Activated CD8-positive, alpha-beta memory T cell treated with anti-CD3 and anti-CD28 coated beads for 1 hour (primary cell): ENCODE results near the gene KHK.
A peak's percentile ranks its signal among the peaks of the same experiment; 100 is the strongest.

ENCODE experiments used
- DNase-seq, 2 donors: peaks; one replicate each; pipeline ENCODE4 v3.0.0-alpha.2; 2020; ENCODE audit warnings: low read depth in 1 of 2; ENCODE audit errors: extremely low read depth in 1 of 2

KHK gene

DNA sequence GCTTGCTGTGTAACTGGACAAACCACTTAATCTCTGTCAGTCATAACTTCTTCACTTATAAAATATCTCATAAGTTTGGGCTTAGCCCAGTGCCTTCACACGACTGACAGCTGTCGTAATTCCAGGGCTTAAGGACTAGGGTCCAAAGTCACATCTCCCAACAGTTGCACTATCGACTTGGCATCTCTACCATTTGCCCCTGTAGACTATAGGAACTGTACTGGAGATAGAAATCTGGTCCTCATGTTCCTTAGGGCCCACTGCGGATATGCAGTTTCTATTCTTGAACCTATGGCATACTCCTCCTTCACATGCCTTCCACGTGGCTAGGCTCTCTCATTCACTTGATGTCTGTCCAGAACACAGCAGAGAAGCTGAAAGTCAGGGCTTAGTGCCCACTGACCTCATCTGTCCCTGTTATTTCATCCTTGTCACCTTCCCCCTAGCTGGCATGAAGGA, 39.7 kb downstream of the KHK start:
- DNase-seq = no peak

DNA sequence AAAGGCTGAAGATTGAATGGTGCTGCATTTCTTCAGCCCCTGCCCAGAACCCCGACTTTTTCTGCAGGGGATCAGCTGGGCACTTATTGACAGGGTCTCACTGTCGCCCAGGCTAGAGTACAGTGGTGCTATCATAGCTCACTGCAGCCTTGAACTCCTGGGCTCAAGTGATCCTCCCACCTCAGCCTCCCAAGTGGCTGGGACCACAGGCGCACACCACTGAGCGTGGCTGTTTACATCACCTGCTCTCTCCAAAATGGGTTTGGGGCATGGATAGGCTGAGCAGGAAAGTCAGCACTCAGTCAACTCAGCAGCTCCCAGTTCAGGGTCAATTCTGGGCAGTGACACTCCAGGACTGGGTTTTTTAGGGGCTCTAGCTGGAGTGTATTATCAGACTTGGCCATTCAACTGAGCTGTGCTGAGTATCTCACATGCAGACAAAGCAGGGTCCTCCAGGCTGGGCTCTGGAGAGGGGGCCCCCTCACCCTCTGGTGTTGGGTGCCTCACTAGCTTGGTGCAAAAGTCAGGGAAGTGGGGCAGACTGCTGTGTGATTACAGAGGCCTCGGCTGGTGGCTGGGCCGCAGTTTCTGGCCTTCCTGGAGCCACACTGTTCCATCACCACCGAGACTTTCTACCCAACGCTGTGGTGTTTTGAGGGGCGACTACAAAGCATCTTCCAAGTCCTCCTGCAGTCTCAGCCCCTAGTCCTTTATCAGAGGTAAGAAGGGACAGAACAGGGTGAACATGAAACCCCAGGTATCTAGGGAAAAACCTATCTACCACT, 41.5 kb downstream of the KHK start:
- no peak for DNase-seq

DNA sequence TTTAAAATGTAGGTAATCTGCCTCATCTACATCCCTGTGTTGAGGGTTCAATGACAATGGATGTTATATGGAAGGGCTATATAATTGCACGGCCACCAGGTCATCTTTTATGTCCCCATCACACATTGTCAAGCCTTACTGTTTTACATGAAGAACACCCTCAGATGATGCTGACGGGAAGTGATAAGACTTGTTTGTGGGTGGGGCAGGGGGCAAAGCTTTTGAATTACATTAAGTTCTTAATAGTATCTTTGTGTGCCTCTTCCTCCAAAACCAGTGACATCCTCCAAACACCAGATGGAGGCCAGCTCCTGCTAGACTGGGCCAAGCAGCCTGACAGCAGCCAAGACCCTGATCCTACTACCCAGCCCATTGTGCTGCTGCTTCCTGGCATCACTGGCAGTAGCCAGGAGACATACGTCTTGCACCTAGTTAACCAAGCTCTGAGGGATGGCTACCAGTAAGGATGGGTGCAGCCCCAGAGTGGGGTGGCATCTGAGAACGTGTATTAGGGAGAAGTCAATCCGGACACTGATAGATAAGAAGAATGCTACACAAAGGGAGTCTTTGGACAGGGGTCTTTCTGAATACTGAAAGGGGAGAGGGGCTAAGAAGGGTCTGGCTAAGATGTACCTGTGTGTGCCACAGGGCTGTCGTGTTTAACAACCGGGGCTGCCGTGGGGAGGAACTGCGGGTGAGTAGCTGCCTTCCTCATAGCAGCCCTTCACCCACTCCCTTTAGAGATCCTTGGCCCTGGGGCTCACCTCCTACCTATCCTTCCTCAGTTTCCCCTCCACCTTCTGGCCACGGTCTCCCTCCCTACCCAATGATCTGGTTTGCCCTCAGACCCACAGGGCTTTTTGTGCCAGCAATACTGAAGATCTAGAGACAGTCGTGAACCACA, 42.3 kb downstream of the KHK start:
- DNase-seq = no peak

DNA sequence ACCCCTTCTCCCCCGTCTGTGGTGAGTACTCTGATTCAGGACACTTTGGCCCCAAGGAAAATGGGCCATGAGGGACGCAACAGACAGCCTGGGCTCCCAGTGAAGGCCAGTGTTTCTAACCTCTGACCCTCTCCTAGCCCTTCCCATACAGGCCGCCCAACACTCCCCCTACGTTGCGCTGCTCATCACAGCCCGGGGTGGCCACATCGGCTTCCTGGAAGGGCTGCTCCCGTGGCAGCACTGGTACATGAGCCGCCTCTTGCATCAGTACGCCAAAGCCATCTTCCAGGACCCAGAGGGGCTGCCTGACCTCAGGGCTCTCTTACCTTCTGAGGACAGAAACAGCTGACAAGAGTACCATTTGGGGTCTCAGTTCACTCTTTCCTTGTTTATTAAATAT, 43.8 kb downstream of the KHK start:
- DNase-seq = no peak

DNA sequence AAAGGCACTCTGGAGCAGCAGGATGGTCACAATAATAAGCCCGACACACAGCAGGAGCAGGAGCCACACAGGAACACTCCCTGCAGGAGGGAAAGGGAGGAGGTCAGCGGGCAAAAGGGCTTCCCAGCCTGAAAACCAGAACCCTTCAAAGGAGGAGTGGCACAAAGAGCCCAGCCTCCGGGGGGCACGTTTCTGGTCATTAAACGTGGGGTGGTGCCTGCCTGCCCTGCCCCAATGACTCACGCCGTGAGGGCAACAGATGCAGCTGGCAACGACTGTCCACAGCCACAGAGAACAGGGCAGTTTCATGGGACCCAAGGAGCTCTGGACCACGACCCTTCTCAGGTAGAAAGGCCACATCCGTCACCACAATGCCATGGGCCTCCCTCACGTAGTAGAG, 44.9 kb downstream of the KHK start:
- no peak for DNase-seq

DNA sequence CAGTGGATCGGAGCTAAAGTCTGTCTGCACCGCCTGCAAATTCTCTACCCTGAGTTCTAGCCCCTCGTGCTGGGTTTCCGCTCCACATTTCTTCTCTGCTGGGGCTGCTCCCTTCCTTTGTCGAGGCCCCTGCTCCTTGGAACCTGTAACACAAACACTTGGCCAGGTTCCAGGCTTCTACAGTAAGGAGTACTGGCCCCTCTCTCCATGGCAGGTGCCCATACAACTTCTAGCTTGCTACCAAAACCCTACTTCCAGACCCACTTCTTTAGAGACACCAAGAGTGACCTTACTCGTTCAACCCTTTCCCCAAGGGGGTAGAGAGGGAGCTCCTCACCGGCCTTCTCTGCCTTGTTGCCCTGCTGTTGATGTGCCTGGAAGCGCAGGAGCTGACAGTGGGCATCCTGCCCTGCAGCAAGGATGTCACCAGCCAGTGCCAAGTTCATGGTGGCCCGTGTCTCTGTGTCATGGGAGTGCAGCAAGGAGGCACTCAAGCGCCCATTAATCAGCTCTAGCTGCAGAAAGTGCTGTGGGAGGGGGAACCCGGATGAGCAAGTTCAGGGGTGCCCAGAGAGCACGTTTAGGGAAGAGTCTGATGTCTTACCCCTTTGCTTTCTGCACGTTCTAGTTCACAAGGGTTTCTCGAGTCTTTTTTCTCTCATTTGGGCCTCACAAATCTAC, 46.8 kb downstream of the KHK start:
- no peak for DNase-seq

DNA sequence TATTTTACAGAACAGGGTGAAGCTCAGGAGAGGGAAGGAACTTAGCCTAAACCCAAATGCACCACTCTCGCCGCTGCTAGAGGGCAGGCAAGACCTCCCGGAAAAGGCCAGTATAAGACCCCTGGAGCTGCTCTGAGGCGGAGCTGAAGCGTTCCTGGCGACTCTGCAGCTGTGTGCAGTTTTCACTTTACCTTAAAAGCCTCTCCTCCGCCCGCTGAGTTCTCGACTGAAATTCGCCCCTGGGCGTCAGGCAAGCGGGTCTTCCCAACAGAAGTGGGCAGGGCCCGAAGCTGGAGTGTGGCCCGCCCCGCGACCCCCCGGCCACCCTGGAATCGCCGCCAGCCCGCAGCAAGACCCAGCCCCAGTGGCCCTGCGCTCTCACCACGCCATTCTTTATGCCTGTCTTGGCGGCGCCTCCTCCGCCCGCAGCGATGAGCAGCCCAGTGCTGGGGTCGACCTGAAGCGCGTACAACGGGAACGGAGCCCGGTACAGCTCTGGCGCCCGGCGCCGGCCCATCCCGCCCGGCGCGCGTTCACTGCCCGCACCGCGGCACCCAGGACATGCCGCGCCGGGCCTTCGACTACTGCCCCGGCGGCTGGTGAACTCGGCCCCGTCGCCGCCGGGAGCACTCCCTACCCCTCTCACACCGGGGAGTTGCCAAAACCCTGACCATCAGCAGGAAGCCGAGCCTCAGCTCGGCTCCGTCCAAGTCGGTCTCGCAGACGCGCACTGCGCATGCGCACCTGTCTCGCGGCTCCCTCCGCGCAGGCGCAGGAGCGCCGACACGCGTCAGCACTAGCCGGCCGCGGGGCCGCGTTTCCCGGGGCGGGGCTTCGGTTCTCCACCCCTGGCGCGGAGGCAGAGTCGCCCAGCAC, 47.6 kb downstream of the KHK start, which contains the start of gene PREB:
Gene PREB, minus strand, starts transcription at position 732 of the 876 bp plus-strand sequence. Its CDS starts 215 bp downstream, at position 517.
- peak; percentile 91 to 98 for DNase-seq

DNA sequence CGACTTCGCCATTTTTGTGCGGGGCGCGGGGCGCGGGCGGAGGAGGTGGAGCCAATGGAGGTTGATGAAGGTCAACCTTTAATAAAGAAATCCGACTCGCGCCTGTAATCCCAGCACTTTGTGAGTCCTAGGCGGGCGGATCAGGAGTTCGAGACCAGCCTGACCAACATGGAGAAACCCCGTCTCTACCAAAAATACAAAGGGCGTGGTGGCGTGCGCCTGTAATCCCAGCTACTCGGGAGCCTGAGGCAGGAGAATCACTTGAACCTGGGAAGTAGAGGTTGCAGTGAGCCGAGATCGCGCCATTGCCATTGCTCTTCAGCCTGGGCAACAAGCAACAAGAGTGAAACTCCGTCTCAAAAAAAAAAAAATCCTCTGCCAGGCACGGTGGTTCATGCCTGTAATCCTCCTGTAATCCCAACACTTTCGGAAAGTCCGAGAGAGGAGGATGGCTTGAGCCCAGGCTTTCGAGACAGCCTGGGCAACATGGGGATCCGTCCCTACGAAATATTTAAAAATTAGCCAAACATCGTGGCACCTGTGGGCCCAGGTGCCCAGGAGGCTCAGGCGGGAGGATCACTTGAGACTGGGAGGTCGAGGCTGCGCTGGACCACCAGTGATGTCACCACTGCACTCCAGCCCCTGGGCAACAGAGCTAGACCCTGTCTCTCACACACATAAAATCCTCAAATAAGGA, 48.4 kb downstream of the KHK start:
- DNase-seq = no peak

DNA sequence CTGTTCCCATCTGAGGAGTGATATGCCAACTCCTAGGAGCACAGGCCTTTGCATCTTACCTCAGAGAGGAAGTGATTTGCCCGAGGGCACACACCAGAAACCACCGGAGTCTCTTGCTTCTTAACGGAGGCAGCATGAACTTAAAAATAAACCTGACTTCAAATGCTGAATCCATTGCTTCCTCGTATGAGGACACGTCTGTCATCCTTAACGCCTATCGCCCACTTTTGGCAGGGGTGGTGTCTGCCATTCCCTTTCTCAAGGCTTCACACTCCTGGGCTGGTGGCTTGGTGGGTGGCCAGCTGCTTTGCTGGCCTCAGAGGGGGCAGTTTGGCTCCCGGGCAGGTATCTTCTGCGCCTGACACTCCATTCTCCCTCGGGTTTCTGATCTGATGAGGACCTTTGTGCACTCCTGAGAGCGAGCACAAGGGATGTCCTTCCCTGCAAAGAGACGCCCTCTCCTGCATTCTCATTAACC, 48.9 kb downstream of the KHK start:
- DNase-seq = no peak

DNA sequence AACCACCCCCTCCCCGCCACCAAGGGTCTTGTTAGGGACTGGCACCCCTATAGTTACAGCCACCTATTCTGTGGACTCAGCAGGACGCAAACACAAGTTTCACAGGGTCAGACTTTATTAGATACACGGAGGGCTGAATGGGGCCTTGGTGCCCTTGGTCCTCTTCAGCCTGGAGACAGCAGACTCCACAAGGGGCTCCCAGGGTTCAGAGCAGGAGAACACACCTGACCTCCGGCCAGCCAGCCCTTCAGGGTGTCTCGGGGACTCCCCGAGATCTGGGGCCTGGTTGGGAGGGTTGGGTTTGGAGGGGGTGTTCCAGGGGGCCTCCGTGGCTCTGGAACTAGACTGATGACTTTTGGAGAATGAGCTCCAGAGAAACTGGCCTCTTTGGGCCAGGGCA, 50.2 kb downstream of the KHK start:
- no peak for DNase-seq

DNA sequence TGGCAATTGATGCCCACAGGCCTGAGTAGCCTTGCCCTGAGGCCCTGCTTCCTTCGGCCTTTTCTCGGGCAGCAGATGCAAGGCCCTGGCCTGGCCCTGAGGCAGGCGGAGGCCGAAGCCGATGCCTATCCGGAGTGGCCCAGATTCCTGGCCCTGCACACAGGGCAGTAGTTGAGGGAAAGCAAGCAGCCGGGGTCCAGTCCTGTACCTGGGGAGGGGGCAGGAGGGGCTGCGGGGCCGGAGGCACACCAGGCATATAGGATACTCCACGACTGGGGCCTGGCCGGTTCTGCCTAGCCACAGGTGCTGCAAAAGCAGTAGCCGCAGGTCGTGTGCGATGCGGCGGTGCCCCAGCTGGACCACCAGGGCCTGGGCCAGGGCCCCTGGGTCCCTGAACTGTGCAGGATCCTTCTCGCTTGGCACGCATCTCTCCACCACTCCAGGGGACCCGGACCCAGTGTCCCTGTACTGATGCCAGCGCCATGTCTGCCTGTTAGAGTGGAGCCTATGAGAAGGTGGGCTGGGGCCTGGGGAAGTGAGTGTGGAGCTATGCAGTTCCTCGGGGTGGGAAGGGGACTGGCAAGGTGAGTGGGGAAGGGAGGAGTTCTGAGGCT, 50.9 kb downstream of the KHK start:
- DNase-seq = no peak

DNA sequence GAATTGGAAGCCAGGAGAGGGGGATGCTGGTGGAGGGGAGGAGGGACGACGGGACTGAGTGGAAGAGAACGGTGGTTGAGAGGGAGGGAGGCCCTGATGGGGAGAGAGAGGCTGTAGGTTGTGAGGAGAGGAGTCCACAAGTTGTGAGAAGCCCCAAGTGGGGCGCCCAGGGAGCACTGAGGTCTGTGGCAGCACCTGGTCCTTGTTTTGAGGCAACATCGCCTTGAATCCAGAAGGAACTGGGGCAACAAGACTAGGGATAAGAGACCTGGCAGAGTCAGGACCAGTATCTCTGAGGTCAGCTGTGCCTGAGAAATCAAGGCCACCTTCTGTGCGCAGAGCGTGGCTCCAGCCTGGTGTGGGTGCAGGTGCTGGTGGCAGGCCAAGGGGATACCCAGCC, 51.5 kb downstream of the KHK start:
- no peak for DNase-seq

DNA sequence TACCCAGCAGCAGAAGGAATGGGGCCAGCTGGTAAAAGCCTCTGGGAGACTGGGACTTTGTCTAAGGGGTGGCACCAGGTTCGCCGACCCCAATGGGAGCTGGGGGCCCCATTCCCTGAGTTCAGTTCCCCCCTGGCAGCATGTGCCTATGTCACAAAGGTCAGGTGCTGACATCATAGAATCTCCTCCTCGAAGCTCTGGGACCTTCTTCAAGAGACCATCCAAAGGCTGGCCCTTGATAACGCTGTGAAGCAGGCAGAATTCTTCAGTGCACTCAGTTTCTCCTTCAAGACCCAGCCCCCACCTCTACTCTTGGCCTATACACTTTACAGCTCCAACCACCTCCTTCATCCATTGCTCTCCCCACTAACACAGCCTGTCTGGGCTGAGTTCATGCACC, 52.7 kb downstream of the KHK start, which contains the start of gene PRR30:
Gene PRR30, minus strand, starts transcription at position 101 of the 400 bp plus-strand sequence. CDS start 1,081 bp downstream, outside the sequence.
- no peak for DNase-seq

DNA sequence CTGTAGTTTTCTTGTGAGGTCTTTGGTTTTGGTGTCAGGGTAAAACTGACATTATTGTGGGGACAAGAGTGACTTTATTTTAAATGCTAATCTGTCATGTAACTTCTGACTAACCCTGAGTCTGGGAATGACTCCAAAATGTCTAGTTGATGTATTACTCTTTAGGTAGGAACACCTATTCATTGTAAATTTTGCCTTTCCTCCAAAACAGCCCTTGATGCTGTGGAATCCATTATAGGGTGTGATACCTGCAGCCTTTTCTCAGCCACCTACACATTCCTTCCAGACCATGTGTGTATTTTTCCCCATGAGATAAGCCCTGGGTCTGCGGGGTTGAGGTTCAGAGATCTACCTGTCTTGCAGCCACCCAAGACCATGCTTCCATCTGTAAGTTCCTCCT, 56.7 kb downstream of the KHK start:
- DNase-seq = no peak

DNA sequence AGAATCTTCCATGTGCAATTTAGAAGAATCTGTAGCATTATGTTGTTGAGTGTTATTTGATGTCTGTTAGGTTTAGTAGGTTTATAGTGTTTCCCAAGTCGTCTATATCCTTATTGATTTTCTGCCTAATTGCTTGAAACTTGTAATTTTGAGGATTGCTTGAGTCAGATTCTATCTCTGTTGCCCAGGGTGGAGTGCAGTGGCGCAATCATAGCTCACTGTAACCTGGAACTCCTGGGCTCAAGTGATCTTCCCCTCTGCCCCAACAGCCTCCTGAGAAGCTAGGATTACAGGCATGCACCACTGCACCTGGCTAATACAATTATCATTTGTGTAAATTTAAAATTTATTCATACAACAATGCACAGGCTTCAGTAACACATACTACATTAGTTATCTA, 59.1 kb downstream of the KHK start:
- DNase-seq = no peak

DNA sequence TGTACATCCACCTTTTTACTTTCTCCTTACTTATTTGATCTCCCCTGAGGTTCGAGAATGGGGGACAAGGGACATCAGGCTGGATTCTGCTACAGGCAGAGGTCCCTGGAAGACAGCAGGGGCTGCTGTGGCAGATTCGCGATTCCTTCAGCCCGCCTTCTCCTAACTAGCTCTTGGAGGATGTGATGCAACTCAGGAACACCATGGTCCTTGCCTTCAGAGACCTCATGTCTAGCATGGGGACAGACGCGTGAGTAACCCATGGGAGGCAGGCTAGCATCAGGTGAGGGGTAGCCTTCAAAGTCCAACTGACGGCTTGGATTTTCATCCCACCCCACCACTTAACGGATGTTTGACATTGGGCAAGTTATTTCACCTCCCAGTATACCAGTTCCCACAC, 61.4 kb downstream of the KHK start:
- DNase-seq = no peak

DNA sequence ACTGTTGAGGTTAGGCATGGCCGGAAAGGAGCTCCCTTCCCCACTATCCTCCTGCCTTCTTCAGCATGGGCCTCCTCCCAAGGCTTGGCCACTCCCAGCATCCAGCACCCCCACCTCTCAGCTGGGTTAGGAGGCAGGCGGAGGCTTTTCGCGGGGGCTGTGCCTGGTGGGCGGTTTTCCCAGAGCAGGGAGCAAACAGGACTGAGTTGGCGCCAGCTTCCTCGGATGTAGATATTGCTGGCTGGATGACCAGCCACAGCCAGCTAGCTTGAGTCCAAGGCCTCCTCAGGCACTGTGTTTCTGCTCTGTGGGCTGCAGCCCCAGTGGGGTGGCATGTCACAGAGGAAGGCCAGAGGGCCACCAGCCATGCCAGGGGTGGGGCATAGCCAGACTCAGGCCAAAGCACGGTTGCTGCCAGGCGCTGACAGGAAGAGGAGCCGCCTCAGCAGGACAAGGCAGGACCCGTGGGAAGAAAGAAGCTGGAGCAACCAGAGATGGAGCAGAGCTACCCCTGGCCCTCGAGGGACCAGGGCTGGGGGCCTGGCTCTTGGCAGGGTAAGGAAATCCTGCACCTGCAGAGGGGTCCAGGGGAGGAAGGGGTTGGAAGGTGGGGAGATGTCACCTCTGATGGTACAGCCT, 62.3 kb downstream of the KHK start, which contains the start of gene TCF23:
Gene TCF23, plus strand, starts transcription at position 204 of the 639 bp plus-strand sequence. Its CDS starts 130 bp downstream, at position 334.
- DNase-seq = no peak
